ENCODE results near the gene DNAJA4. TPM values are rescaled to one million over a fixed set of nuclear protein-coding genes. Genes with fewer than 3 reads are reported as not detected.

DNAJA4 gene
- total RNA-seq, 1 experiment from 2014 or later, result 1.3 TPM

- CTCF ChIA-PET, result no interaction called here
Observed at GRCh38 chr15:78243058-78243457, 21.3 kb upstream of the DNAJA4 start.

GRCh38 chr15:78243491-78243941 lies 20.8 kb upstream of the DNAJA4 start:
- TF ChIP-seq EZH2 (IDR thresholded peaks at IDR 0.05; ENCODE audit: low read length, unreplicated experiment), result no peak
- TF ChIP-seq CTCF (conservative IDR thresholded peaks at IDR 0.05; ENCODE audit: low read depth, low read length), result no peak
- no peak for TF ChIP-seq EZH2phosphoT487 (IDR thresholded peaks at IDR 0.05; ENCODE audit: borderline replicate concordance, low read length)
- BruUV-seq (replicated peaks), result no TSS peak
- POLR2A ChIA-PET (ENCODE audit: unreplicated experiment), result no interaction called here
- DNase-seq (no peak), ATAC-seq (no peak)
- Histone ChIP-seq H3K4me2 (ENCODE audit: low read length) (no peak overlapping the region), H3K27ac (ENCODE audit: low read length) (no peak overlapping the region), H3K36me3 (ENCODE audit: low read depth, low read length) (no peaks in the 10 kb centered on the region), H3K4me3 (ENCODE audit: low read length) (no peak overlapping the region), H2AFZ (ENCODE audit: low read length) (no peak overlapping the region), H4K20me1 (ENCODE audit: low read length) (no peaks in the 10 kb centered on the region), H3K27me3 (ENCODE audit: low read length) (no peaks in the 10 kb centered on the region), H3K9ac (ENCODE audit: low read length) (no peak overlapping the region), H3K9me3 (ENCODE audit: low read length) (no peaks in the 10 kb centered on the region), H3K79me2 (ENCODE audit: low read length) (no peaks in the 10 kb centered on the region), H3K9me2 (replicated peaks; ENCODE audit: low read length) (no peaks in the 10 kb centered on the region), H3K4me1 (ENCODE audit: insufficient read depth, low read length) (no peaks in the 10 kb centered on the region), H3F3A (ENCODE audit: low read length, unreplicated experiment) (no peaks in the 10 kb centered on the region)
- intact Hi-C loops (cut with micrococcal nuclease), result loop anchor here (5.0 kb wide), 2 partner anchors 46 to 111 kb away; partner anchors contain the start of gene CIB2
- CTCF ChIA-PET, result no interaction called here

More at GRCh38 chr15:78243058-78243457, 21.3 kb upstream of the DNAJA4 start:
- BruUV-seq (replicated peaks), result no TSS peak
- Histone ChIP-seq H3K79me2 (ENCODE audit: low read length) (no peaks in the 10 kb centered on the region), H3K9me3 (ENCODE audit: low read length) (no peaks in the 10 kb centered on the region), H4K20me1 (ENCODE audit: low read length) (no peaks in the 10 kb centered on the region), H3K36me3 (ENCODE audit: low read depth, low read length) (no peaks in the 10 kb centered on the region), H3K27ac (ENCODE audit: low read length) (no peak overlapping the region), H3K27me3 (ENCODE audit: low read length) (no peaks in the 10 kb centered on the region), H3K4me1 (ENCODE audit: insufficient read depth, low read length) (no peaks in the 10 kb centered on the region), H3F3A (ENCODE audit: low read length, unreplicated experiment) (no peaks in the 10 kb centered on the region), H3K9me2 (replicated peaks; ENCODE audit: low read length) (no peaks in the 10 kb centered on the region), H3K9ac (ENCODE audit: low read length) (no peak overlapping the region), H2AFZ (ENCODE audit: low read length) (no peak overlapping the region), H3K4me3 (ENCODE audit: low read length) (no peak overlapping the region), H3K4me2 (ENCODE audit: low read length) (no peak overlapping the region)
- TF ChIP-seq EZH2 (IDR thresholded peaks at IDR 0.05; ENCODE audit: low read length, unreplicated experiment), result no peak
- no peak for TF ChIP-seq CTCF (conservative IDR thresholded peaks at IDR 0.05; ENCODE audit: low read depth, low read length)
- no peak for TF ChIP-seq EZH2phosphoT487 (IDR thresholded peaks at IDR 0.05; ENCODE audit: borderline replicate concordance, low read length)
- ATAC-seq (no peak), DNase-seq (no peak)
- intact Hi-C loops (cut with micrococcal nuclease), result loop anchor here (5.0 kb wide), 2 partner anchors 46 to 111 kb away; partner anchors contain the start of gene CIB2
- POLR2A ChIA-PET (ENCODE audit: unreplicated experiment), result no interaction called here

GRCh38 chr15:78244101-78244500 lies 20.3 kb upstream of the DNAJA4 start:
- Histone ChIP-seq H3K4me3 (ENCODE audit: low read length) (no peak overlapping the region), H3K79me2 (ENCODE audit: low read length) (no peaks in the 10 kb centered on the region), H3K9me2 (replicated peaks; ENCODE audit: low read length) (no peaks in the 10 kb centered on the region), H3K27me3 (ENCODE audit: low read length) (no peaks in the 10 kb centered on the region), H2AFZ (ENCODE audit: low read length) (no peak overlapping the region), H3K9me3 (ENCODE audit: low read length) (no peaks in the 10 kb centered on the region), H3K27ac (ENCODE audit: low read length) (no peak overlapping the region), H3F3A (ENCODE audit: low read length, unreplicated experiment) (no peaks in the 10 kb centered on the region), H3K4me1 (ENCODE audit: insufficient read depth, low read length) (no peaks in the 10 kb centered on the region), H4K20me1 (ENCODE audit: low read length) (no peaks in the 10 kb centered on the region), H3K9ac (ENCODE audit: low read length) (no peak overlapping the region), H3K4me2 (ENCODE audit: low read length) (no peak overlapping the region), H3K36me3 (ENCODE audit: low read depth, low read length) (no peaks in the 10 kb centered on the region)
- DNase-seq (no peak), ATAC-seq (no peak)
- intact Hi-C loops (cut with micrococcal nuclease), result loop anchor here (5.0 kb wide), 2 partner anchors 47 to 112 kb away; partner anchors contain the start of gene CIB2
- ChIA-PET POLR2A (ENCODE audit: unreplicated experiment) (no interaction called here), CTCF (no interaction called here)
- no peak for TF ChIP-seq CTCF (conservative IDR thresholded peaks at IDR 0.05; ENCODE audit: low read depth, low read length)
- TF ChIP-seq EZH2phosphoT487 (IDR thresholded peaks at IDR 0.05; ENCODE audit: borderline replicate concordance, low read length), result no peak
- no peak for TF ChIP-seq EZH2 (IDR thresholded peaks at IDR 0.05; ENCODE audit: low read length, unreplicated experiment)
- BruUV-seq (replicated peaks), result no TSS peak
